A549 (cell line): ENCODE results near the gene SLC38A3. TPM values are rescaled to one million over a fixed set of nuclear protein-coding genes. Genes with fewer than 3 reads are reported as not detected.

Source experiments
- ATAC-seq, 2 experiments: fragments of 200-7000 bp in 1 of 2; fragments of >200 bp in 1 of 2; cut with Nextera tagmentation in 1 of 2; cut with Tn5 transposase in 1 of 2; 3 replicates each; pipeline versions ENCODE4 v1.8.0 to v1.9.1; 2018 to 2020; ENCODE audit warnings: mild to moderate bottlenecking in 1 of 2, moderate library complexity in 1 of 2
- CTCF ChIA-PET: fragments of 300-600 bp; sonication (Branson Sonifier 250); formaldehyde crosslinking; extraction: SDS; loops from one replicate; lab custom pipeline; 2021; ENCODE audit warnings: antibody characterized with exemption, inconsistent platforms; lab: Yijun Ruan, JAX
- POLR2A ChIA-PET: fragments of 350-600 bp; formaldehyde crosslinking; extraction: SDS; loops from one replicate; lab custom pipeline; 2021; ENCODE audit warnings: antibody characterized with exemption, inconsistent platforms; lab: Yijun Ruan, JAX
- DNase-seq, 2 experiments: peaks; one replicate each; pipeline versions ENCODE4 v3.0.0 to v3.0.0-alpha.2; 2011 to 2016; ENCODE audit warnings: low read depth in 1 of 2, low spot score in 1 of 2
- FAIRE-seq: peaks from 2 replicates; lab custom pipeline; 2011; peaks lifted over from hg19 to GRCh38; lab: Jason Lieb, UNC
- H3K27ac ChIP-seq, 2 experiments: fragments of >200 bp; sonication (Bioruptor Twin); formaldehyde crosslinking; 3 replicates each; pipeline ENCODE4 v1.5.1; 2016 to 2017
- H3K4me1 ChIP-seq: fragments of >200 bp; sonication (Bioruptor Twin); formaldehyde crosslinking; 3 replicates; pipeline ENCODE4 v1.6.1; 2016
- H3K4me2 ChIP-seq: fragments of >200 bp; sonication (Bioruptor Twin); formaldehyde crosslinking; 3 replicates; pipeline ENCODE4 v1.6.1; 2016
- H3K4me3 ChIP-seq: fragments of >200 bp; sonication (Bioruptor Twin); formaldehyde crosslinking; 3 replicates; pipeline ENCODE4 v1.5.1; 2016
- H3K9me3 ChIP-seq: fragments of >200 bp; sonication (Bioruptor Twin); formaldehyde crosslinking; 3 replicates; pipeline ENCODE4 v1.6.1; 2016
- BHLHE40 ChIP-seq: IDR thresholded peaks from 2 replicates; pipeline ENCODE4 v1.6.1; 2012; ENCODE audit warnings: low read depth, low read length, inconsistent platforms
- CBX8 ChIP-seq: fragments of 200-600 bp; sonication (generic); IDR thresholded peaks from 2 replicates; pipeline ENCODE4 v1.6.1; 2016
- CHD2 ChIP-seq: fragments of 150-350 bp; IDR thresholded peaks from 2 replicates; pipeline ENCODE4 v1.6.1; 2014; ENCODE audit warnings: low read length; ENCODE audit not compliant: partially characterized antibody
- EHF ChIP-seq: fragments of 250-450 bp; sonication (Bioruptor Pico); IDR thresholded peaks from 2 replicates; pipeline ENCODE4 v1.5.0; 2020; ENCODE audit warnings: mild to moderate bottlenecking
- EHMT2 ChIP-seq: fragments of 200-600 bp; sonication (generic); IDR thresholded peaks from 2 replicates; pipeline ENCODE4 v1.6.1; 2016; ENCODE audit warnings: antibody characterized with exemption, low read depth, mild to moderate bottlenecking, moderate library complexity
- EP300 ChIP-seq, 2 experiments: fragments of >200 bp; sonication (Bioruptor Twin); formaldehyde crosslinking; IDR thresholded peaks; 2 replicates in 1 of 2; 3 replicates in 1 of 2; pipeline ENCODE4 v1.6.1; 2016 to 2017
- FOSL2 ChIP-seq, 2 experiments: fragments of 450-650 bp in 1 of 2; fragments of >200 bp in 1 of 2; sonication (Bioruptor Twin) in 1 of 2; formaldehyde crosslinking; IDR thresholded peaks; 2 replicates each; pipeline versions ENCODE4 v1.5.0 to v1.6.1; 2016 to 2020; ENCODE audit warnings: mild to moderate bottlenecking in 1 of 2, moderate library complexity in 1 of 2
- HDAC2 ChIP-seq: fragments of 200-600 bp; sonication (generic); IDR thresholded peaks from 2 replicates; pipeline ENCODE4 v1.6.1; 2016
- HEYL ChIP-seq: fragments of 250-450 bp; sonication (Bioruptor Pico); IDR thresholded peaks from 2 replicates; pipeline ENCODE4 v1.8.0; 2021; ENCODE audit warnings: mild to moderate bottlenecking, moderate library complexity
- HOXB5 ChIP-seq: fragments of 250-450 bp; sonication (Bioruptor Pico); IDR thresholded peaks from 2 replicates; pipeline ENCODE4 v1.5.0; 2020; ENCODE audit warnings: mild to moderate bottlenecking, moderate library complexity
- JUN ChIP-seq, 2 experiments: fragments of >200 bp; sonication (Bioruptor Twin); formaldehyde crosslinking; IDR thresholded peaks; 2 replicates in 1 of 2; 3 replicates in 1 of 2; pipeline ENCODE4 v1.6.1; 2016 to 2017
- JUNB ChIP-seq: fragments of >200 bp; sonication (Bioruptor Twin); formaldehyde crosslinking; IDR thresholded peaks from 2 replicates; pipeline ENCODE4 v1.6.1; 2016
- MAFK ChIP-seq: fragments of 450-650 bp; IDR thresholded peaks from 2 replicates; pipeline ENCODE4 v1.6.1; 2014; ENCODE audit not compliant: partially characterized antibody
- MAZ ChIP-seq: fragments of 150-350 bp; IDR thresholded peaks from 2 replicates; pipeline ENCODE4 v1.6.1; 2014; ENCODE audit warnings: antibody characterized with exemption, low read depth, low read length, borderline replicate concordance
- NFE2L2 ChIP-seq: fragments of 150-350 bp; conservative IDR thresholded peaks from 2 replicates; pipeline ENCODE4 v1.6.1; 2014; ENCODE audit warnings: low read length
- NPAS2 ChIP-seq: fragments of 250-450 bp; sonication (Bioruptor Pico); IDR thresholded peaks from 2 replicates; pipeline ENCODE4 v1.8.0; 2022; ENCODE audit warnings: mild to moderate bottlenecking, moderate library complexity, borderline replicate concordance
- NR3C1 ChIP-seq: fragments of >200 bp; sonication (Bioruptor Twin); formaldehyde crosslinking; IDR thresholded peaks from 3 replicates; pipeline ENCODE4 v1.6.1; 2017
- RAD21 ChIP-seq, 2 experiments: fragments of >200 bp in 1 of 2; sonication (Bioruptor Twin) in 1 of 2; formaldehyde crosslinking in 1 of 2; IDR thresholded peaks in 1 of 2; conservative IDR thresholded peaks in 1 of 2; 2 replicates in 1 of 2; 3 replicates in 1 of 2; pipeline ENCODE4 v1.6.1; 2012 to 2018; ENCODE audit warnings: inconsistent platforms in 1 of 2
- RFX5 ChIP-seq: fragments of 450-650 bp; IDR thresholded peaks from 2 replicates; pipeline ENCODE4 v1.7.1; 2014; ENCODE audit warnings: antibody characterized with exemption, mild to moderate bottlenecking, moderate library complexity
- RNF2 ChIP-seq: fragments of 200-600 bp; sonication (generic); IDR thresholded peaks from 2 replicates; pipeline ENCODE4 v1.6.1; 2016; ENCODE audit warnings: low read depth, mild to moderate bottlenecking, antibody characterized with exemption, moderate library complexity, borderline replicate concordance
- SMC3 ChIP-seq: fragments of >200 bp; sonication (Bioruptor Twin); formaldehyde crosslinking; IDR thresholded peaks from 3 replicates; pipeline ENCODE4 v1.6.1; 2018; ENCODE audit warnings: inconsistent platforms
- USF2 ChIP-seq: fragments of 450-650 bp; IDR thresholded peaks from 2 replicates; pipeline ENCODE4 v1.6.1; 2014; ENCODE audit warnings: antibody characterized with exemption
- ZC3H11A ChIP-seq: fragments of 450-650 bp; IDR thresholded peaks from 2 replicates; pipeline ENCODE4 v1.6.1; 2014; ENCODE audit warnings: antibody characterized with exemption, mild to moderate bottlenecking
- WGBS: methylation state at CpG from one replicate; pipeline ENCODE4 v1.1.6; 2017; ENCODE audit errors: missing lambda C conversion rate; 5-methylcytosine and 5-hydroxymethylcytosine counted together
- polyA plus RNA-seq, 4 experiments: library from polyadenylated mRNA; depleted of rRNA in 3 of 4; stranded (reverse); fragments of >200 nt; fragmentation: RNase III in 1 of 4; extraction: RNeasy Plus Mini Kit Qiagen cat#74134 plus additional on column Dnase treatment in 1 of 4; gene quantifications; 2 replicates in 3 of 4; 3 replicates in 1 of 4; pipeline ENCODE4 v1.2.3, GENCODE V29; 2011 to 2017
- TF ChIP-seq, protein P1 (sequence below): fragments of 250-450 bp; sonication (Bioruptor Pico); IDR thresholded peaks from 2 replicates; pipeline ENCODE4 v1.5.0; 2020; ENCODE audit warnings: low read depth, mild to moderate bottlenecking, moderate library complexity
- TF ChIP-seq, protein P2 (sequence below): IDR thresholded peaks from 2 replicates; pipeline ENCODE4 v1.6.1; 2012
- TF ChIP-seq, protein P3 (sequence below): IDR thresholded peaks from 2 replicates; pipeline ENCODE4 v1.6.1; 2012

Gene SLC38A3
- polyA plus RNA-seq, 2 of the 4 experiments (the other 2 are of a cell fraction), result 0.05 TPM; not detected in 1

GRCh38 chr3:50174947-50175524, 30.0 kb upstream of the SLC38A3 start:
- TF ChIP-seq RFX5, result no peak
- no peak for TF ChIP-seq MAFK
- TF ChIP-seq FOSL2 (IDR thresholded peaks at IDR 0.05), result no peak
- TF ChIP-seq FOSL2 (CRISPR knock-in tag; IDR thresholded peaks at IDR 0.05), result no peak
- no peak for TF ChIP-seq HOXB5 (CRISPR knock-in tag)
- no peak for TF ChIP-seq HDAC2
- TF ChIP-seq, protein P1, sequence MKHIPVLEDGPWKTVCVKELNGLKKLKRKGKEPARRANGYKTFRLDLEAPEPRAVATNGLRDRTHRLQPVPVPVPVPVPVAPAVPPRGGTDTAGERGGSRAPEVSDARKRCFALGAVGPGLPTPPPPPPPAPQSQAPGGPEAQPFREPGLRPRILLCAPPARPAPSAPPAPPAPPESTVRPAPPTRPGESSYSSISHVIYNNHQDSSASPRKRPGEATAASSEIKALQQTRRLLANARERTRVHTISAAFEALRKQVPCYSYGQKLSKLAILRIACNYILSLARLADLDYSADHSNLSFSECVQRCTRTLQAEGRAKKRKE (CRISPR knock-in tag), result no peak
- TF ChIP-seq, protein P2, sequence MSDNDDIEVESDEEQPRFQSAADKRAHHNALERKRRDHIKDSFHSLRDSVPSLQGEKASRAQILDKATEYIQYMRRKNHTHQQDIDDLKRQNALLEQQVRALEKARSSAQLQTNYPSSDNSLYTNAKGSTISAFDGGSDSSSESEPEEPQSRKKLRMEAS, result no peak
- TF ChIP-seq SMC3, result no peak
- TF ChIP-seq BHLHE40, result no peak
- no peak for TF ChIP-seq NPAS2 (CRISPR knock-in tag)
- TF ChIP-seq JUNB, result no peak
- no peak for TF ChIP-seq CBX8
- TF ChIP-seq MAZ, result no peak
- TF ChIP-seq NR3C1, result no peak
- no peak for TF ChIP-seq RAD21 (conservative IDR thresholded peaks at IDR 0.05 in 1 of 2, IDR thresholded peaks at IDR 0.05 in 1 of 2)
- no peak for TF ChIP-seq HEYL
- TF ChIP-seq CHD2, result no peak
- no peak for TF ChIP-seq EP300 (IDR thresholded peaks at IDR 0.05)
- TF ChIP-seq NFE2L2, result no peak
- POLR2A ChIA-PET, result no interaction called here
- Histone ChIP-seq H3K27ac (no peak overlapping the region), H3K9me3 (no peaks in the 10 kb centered on the region), H3K4me2 (no peak overlapping the region), H3K4me1 (peaks cover 35% of the 10 kb centered on the region), H3K4me3 (no peak overlapping the region)
- FAIRE-seq (no peak), ATAC-seq (peak; percentile 12 to 21; a peak in 1 of 6 replicates), DNase-seq (no peak)
- CTCF ChIA-PET, result interaction anchor here (1.3 to 3.1 kb wide), 4 partner anchors 14 to 54 kb away, joined by 3 to 13 read pairs (median 6); no protein-coding TSS in a partner anchor
- 69% methylated on average over 4 of the region's 17 CpGs for WGBS

DNA sequence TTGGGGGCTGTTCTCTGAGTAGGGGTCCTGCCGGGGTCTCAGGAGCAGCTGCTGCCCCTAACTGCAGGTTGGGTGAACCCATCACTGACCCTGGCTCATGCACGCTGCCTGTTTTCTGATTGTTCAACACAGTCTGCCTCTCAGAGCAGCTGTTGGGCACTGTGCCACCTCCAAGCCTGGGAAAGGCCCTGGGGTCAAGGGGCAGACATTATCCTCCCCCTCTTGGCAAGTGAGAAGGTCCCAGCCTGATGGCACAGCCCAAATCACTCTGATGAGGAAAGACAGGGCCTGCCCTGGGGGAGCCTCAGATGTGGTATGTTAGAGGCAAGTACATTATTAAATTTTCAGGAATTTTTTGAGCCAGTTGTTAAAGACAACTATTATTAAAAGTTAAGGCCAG, 27.7 kb upstream of the SLC38A3 start:
- peaks cover 13% of the 10 kb centered on the region for H3K4me1 ChIP-seq
- 79% methylated on average over 2 of the region's 2 CpGs for WGBS
- no peaks in the 10 kb centered on the region for H3K9me3 ChIP-seq
- TF ChIP-seq, protein P1 (CRISPR knock-in tag), result no peak
- TF ChIP-seq EHMT2 (no peak), NR3C1 (no peak), RNF2 (no peak), USF2 (no peak), JUN (IDR thresholded peaks at IDR 0.05) (no peak), ZC3H11A (no peak), EHF (CRISPR knock-in tag) (no peak)
- TF ChIP-seq, protein P3, sequence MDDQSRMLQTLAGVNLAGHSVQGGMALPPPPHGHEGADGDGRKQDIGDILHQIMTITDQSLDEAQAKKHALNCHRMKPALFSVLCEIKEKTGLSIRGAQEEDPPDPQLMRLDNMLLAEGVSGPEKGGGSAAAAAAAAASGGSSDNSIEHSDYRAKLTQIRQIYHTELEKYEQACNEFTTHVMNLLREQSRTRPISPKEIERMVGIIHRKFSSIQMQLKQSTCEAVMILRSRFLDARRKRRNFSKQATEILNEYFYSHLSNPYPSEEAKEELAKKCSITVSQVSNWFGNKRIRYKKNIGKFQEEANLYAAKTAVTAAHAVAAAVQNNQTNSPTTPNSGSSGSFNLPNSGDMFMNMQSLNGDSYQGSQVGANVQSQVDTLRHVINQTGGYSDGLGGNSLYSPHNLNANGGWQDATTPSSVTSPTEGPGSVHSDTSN, result no peak
- DNase-seq (no peak), ATAC-seq (no peak), FAIRE-seq (no peak)
- POLR2A ChIA-PET, result no interaction called here
- no peak overlapping the region for H3K4me3 ChIP-seq
- CTCF ChIA-PET, result interaction anchor here (0.8 kb wide), 1 partner anchor 56 kb away, joined by 3 read pairs; no protein-coding TSS in a partner anchor
- H3K4me2 ChIP-seq, result no peak overlapping the region
- H3K27ac ChIP-seq, result no peak overlapping the region
